ENCODE data around the gene DOCK4. TPM values are rescaled to one million over a fixed set of nuclear protein-coding genes. Genes with fewer than 3 reads are reported as not detected.

Gene DOCK4
- total and polyA plus RNA-seq, 2 of the 8 experiments (the other 6 are each of a cell fraction or from before 2014, with no cell fraction given), result 5.1 to 23.6 TPM

- TF ChIP-seq EP300 (IDR thresholded peaks at IDR 0.05; ENCODE audit: borderline replicate concordance in 1 of 2, low read depth in 2 of 2, low read length in 2 of 2) (no peak; a peak in 1 of 3 replicates), TAF1 (IDR thresholded peaks at IDR 0.05; ENCODE audit: low read depth, low read length) (0 out of 2 replicates have a peak, but pooled peaks have one; percentile 17), HDAC6 (IDR thresholded peaks at IDR 0.05; ENCODE audit: low read depth, low read length) (no peak), RFX5 (IDR thresholded peaks at IDR 0.05; ENCODE audit: borderline replicate concordance, low read depth, low read length) (no peak), YY1 (IDR thresholded peaks at IDR 0.05; ENCODE audit: low read depth, low read length) (no peak), RBBP5 (IDR thresholded peaks at IDR 0.05; ENCODE audit: borderline replicate concordance, low read depth, low read length) (peak; percentile 98; the same call in 1 of the 2 replicates), SAP30 (IDR thresholded peaks at IDR 0.05; ENCODE audit: insufficient read depth, insufficient replicate concordance, low read length) (peak; percentile 90), SP4 (IDR thresholded peaks at IDR 0.05; ENCODE audit: low read length) (no peak), KDM4A (IDR thresholded peaks at IDR 0.05; ENCODE audit: low read depth, low read length, severe bottlenecking) (peak; percentile 90), POLR2A (IDR thresholded peaks at IDR 0.05; ENCODE audit: control extremely low read depth in 1 of 2, low read depth in 2 of 2, low read length in 2 of 2) (no peak), NRF1 (IDR thresholded peaks at IDR 0.05; ENCODE audit: low read depth, low read length) (no peak), EGR1 (IDR thresholded peaks at IDR 0.05; ENCODE audit: borderline replicate concordance, low read depth, low read length) (0 out of 2 replicates have a peak, but pooled peaks have one; percentile 6), CBX5 (IDR thresholded peaks at IDR 0.05; ENCODE audit: low read depth, low read length) (no peak), GABPA (IDR thresholded peaks at IDR 0.05; ENCODE audit: borderline replicate concordance, insufficient read depth, low read length) (no peak), PHF8 (conservative IDR thresholded peaks at IDR 0.05; ENCODE audit: low read depth, low read length) (peak; percentile 51; the same call in 1 of the 2 replicates), GTF2F1 (IDR thresholded peaks at IDR 0.05; ENCODE audit: borderline replicate concordance, low read depth, low read length) (no peak), CTBP2 (IDR thresholded peaks at IDR 0.05; ENCODE audit: borderline replicate concordance, insufficient read depth, insufficient read length, low read length) (peak; percentile 94), POLR2AphosphoS5 (IDR thresholded peaks at IDR 0.05; ENCODE audit: low read depth, low read length) (no peak), CHD1 (IDR thresholded peaks at IDR 0.05; ENCODE audit: low read depth, low read length) (no peak), RXRA (IDR thresholded peaks at IDR 0.05; ENCODE audit: insufficient read depth, low read depth, low read length) (no peak), CBX8 (IDR thresholded peaks at IDR 0.05; ENCODE audit: borderline replicate concordance, low read depth, low read length) (no peak), CHD2 (IDR thresholded peaks at IDR 0.05; ENCODE audit: low read length) (no peak), TAF7 (optimal IDR thresholded peaks at IDR 0.05; ENCODE audit: borderline replicate concordance, low read depth, low read length) (no peak)
Observed at GRCh38 chr7:112205343-112206237, 609 bp downstream of the DOCK4 start (continued).

Measured in H1 (cell line).